SKM-1 (cell line): ENCODE measurements around the gene RMI1.
"Not testable (repeated sequence)": the region's sequence is repeated elsewhere in the genome, so short reads cannot be mapped to it uniquely, and the experiment has no call there.

ENCODE experiments used
- DNase-seq: peaks from one replicate; lab custom pipeline; 2025; ENCODE audit not compliant: unreplicated experiment; lab: John Stamatoyannopoulos, UW

RMI1 gene

GRCh38 chr9:84002344-84002743 lies 21.7 kb downstream of the RMI1 start:
- no peak for DNase-seq

- DNase-seq: no peak
These were observed 22.6 kb downstream of the RMI1 start for GRCh38 chr9:84003246-84003645.

GRCh38 chr9:84007662-84008061 lies 27.1 kb downstream of the RMI1 start:
- DNase-seq: no peak

- DNase-seq: no peak
These were observed 43.5 kb downstream of the RMI1 start for GRCh38 chr9:84024041-84024575.

GRCh38 chr9:84027201-84027600 lies 46.6 kb downstream of the RMI1 start:
- no peak for DNase-seq

GRCh38 chr9:84031534-84031933 lies 50.9 kb downstream of the RMI1 start:
- no peak for DNase-seq

GRCh38 chr9:84041857-84042256 lies 61.3 kb downstream of the RMI1 start:
- DNase-seq: not testable (repeated sequence)

- no peak for DNase-seq
These were observed 65.0 kb downstream of the RMI1 start for GRCh38 chr9:84045481-84046097.
